GM19452 (cell line): ENCODE measurements around the gene CANT1.
"Not testable (repeated sequence)": the region's sequence is repeated elsewhere in the genome, so short reads cannot be mapped to it uniquely, and the experiment has no call there.

Source experiments
- ATAC-seq: cut with Tn5 transposase; IDR thresholded peaks from one replicate; pipeline ENCODE4 v1.9.1; 2021; ENCODE audit not compliant: unreplicated experiment

The CANT1 gene

DNA sequence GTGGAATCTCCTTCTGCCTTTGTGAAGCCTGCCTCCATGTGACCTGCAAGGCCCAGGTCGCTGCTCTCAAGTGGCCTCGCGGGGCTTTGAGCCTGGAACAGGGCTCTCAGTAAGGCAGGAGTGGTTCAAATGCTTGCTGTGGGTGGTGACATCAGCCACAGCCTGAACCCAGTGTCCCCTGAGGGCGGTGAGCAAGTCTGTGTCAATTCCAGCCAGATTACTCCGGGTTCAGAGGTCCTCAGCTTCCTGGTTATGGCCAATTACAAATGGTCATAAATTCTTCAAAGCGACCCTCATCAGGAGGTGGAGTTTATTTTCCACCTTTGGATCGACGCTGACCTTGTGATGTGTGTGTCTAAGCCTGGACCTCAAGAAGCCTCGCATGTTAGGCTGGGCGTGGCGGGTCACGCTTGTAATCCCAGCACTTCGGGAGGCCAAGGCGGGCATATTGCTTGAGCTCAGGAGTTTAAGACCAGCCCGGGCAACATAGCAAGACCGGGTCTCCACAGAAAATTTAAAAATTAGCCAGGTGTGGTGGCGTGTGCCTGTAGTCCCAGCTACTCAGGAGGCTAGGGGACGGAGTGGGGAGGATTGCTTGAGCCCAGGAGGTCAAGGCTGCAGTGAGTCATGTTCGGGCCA, 47.1 kb downstream of the CANT1 start:
- ATAC-seq = no peak

DNA sequence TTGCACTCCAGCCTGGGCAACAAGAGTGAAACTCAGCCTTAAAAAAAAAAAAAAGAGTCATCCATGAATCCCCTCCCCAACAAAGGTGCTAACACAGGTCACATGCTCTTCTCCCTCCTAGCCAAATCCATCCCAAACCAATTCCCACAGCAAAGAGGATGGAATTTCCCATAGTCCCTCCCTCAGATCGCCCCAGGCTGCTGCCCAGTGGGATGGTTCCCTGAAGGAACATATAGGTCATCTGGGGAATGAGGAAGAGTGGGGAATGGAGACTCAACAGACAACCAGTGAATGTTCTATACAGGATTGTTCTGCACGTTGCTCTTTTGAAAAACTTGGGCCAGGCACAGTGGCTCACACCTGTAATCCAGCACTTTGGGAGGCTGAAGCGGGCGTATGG, 48.0 kb downstream of the CANT1 start:
- ATAC-seq = no peak

DNA sequence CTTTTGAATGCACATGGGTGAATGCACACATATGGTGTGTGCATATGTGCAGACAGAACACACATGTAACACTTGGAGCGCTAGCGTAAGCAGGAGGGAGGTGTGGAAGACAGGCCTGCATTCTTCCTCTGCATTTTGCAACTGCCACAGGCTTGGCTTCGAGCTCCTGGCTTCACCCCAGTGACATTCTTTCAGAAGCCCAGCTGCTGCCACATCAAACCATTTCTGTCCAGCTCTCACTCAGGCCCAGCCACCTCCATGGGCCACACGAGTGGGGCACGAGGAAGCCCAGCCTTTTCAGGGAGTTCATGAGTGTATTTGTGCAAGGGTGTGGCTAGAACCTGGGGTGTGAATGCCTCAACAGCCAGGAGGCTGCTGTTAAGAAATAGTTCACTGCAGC, 48.6 kb downstream of the CANT1 start:
- no peak for ATAC-seq

DNA sequence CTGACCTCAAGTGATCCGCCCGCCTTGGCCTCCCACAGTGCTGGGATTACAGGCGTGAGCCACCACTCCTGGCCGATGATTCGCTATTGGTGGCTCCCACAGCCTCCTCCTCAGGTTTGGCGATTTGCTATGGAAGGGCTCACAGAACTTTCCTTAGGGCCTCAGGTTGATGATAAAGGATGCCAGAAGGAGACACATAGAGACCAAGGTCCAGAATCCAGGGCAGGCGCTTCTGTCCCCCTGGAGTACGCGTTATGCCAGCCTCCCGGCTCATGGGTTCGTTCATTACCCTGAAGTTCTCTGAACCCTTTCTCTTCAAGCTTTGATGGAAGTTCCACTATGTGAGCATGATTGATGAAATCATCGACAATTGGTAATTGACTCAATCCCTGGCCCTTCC, 49.8 kb downstream of the CANT1 start:
- ATAC-seq = no peak

DNA sequence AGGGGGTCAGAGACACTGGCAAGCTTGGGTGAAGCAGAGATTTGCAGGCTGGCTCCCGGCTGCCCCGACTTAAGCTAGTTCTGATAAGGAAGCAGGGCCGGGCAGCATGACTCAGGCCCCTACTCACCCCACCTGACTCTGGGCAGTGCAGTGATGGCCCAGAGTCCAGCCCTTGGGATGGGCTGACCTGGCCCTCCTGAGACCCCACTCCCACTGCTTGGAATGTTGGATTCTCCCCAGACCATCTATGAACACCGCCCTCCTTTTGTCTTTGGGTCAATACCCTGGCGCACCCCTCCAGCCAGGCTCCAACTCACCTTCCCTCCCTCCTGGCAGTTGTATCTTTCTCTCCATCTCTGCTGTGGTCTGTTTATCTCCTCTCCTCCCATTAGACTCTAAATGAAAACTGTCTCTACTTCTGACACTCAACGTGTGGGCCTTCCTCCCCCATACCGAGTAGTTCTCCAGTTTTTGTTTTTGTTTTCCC, 50.9 kb downstream of the CANT1 start:
- ATAC-seq = no peak

DNA sequence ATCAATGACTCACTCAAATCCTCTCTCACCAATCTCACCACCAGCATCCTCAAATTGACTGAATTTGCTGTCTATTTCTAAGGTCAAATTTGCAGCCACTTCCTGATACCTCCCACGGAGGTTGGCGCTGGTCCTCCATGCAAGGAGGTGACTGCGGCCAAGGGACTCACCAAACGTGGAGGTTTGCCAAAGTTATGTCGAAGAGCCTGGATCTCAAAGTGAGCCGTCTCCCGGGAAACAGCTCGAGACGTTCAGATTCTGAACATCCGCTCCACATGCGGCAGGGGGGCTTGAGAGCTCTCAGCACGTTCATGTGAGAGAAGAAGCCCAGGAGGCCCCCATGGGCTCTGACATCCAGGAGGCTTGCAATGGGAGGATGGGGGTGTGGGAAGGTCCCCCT, 52.4 kb downstream of the CANT1 start:
- ATAC-seq = no peak

DNA sequence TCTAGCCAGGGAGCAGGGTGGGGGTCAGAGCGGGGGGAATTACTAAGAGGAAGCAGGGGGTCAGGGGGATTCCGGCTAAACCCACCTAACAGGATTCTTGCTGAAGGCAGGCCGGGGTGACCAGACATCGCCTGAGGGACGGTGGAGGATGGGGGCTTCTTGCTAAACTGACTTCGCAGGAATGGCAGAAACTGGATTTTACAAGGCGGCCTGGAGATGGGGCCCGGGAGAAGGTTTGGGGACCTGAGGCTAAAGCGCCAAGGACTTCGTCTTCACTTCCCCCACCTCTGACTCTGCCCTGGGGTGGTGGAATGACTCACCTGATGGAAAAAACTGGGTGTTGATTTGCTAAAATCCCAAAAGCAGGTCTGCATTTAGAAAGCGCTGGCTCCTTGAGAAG, 53.3 kb downstream of the CANT1 start:
- ATAC-seq = no peak

DNA sequence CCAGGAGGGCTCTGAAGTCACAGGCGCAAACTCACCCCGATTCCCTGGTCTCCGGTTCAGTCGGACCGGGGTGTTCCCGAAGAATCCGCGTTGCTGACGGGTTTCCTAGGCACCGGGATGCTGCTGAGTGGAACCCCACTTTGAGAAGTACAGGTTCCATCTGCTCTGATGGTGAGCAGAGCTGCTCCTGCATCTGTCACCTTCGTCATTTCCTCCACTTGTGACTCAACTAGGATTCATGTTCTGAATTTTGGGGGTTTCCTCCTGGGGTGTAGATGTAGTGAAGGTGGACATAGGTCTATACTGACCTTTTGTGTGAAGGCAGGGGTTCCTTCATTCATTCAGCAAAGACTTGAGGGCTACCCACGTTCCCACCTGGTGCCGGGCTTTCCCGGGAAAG, 54.9 kb downstream of the CANT1 start:
- no peak for ATAC-seq

DNA sequence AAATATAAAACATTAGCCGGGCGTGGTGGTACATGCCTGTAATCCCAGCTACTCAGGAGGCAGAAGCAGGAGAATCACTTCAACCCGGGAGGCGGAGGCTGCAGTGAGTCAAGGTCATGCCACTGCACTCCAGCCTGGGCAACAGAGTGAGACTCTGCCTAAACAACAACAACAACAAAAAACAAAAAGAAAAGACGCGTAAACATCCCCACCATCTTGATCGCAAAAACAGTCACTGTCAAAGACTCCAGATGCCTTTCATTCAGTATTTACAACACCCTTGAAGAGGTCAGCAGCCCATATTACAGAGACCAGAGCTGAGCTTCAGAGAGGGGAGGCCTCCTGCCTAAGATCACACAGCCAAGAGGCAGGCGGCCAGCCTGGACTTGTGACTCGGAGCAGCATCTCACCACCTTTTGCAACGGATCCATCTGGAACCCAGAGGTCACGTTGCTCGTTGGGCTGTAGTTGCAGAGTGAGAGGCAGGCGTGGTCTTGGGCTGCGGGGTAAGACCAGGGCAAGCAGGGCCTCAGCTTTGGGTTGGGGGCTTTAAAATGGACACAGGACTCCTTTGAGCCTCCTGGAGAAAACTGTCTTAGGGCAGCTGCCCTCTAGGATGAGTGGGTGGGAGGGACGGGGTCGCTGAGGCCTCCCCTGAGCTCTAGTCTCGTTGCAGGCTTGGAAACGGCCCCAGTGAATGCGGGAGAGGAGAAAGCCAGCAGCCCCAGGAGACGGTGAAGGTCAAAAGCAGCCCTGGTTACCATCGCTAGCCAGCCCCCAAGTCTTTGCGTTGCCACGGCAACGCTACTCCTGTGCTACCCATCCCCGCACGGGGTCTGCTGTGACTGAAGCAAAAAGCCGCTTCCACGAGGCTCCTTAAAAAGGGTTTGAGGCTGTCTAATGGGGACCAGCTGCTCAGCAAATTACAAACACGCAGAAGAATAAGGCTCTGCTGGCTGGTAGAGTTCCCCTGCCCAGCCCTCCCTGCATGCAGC, 55.9 kb downstream of the CANT1 start:
- no peak for ATAC-seq

DNA sequence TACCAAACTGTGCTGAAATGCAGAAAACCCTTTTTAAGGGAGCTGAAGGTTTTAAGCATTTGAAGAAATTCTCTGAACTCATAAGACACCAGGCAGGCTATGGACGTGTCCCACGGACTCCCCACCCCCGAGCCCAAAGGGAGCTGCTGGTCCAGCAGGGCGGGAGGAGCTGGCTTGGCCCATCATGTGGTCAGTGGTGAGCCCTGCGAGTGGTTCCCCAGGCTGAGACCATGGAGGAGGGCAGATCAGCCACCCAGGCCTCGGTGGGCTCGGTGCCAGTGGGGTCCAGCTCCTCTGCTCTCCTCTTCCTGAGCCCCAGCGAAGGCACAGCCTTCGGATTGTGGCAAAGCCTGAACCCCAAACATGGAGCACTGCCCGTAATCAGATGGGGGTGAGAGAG, 56.9 kb downstream of the CANT1 start:
- no peak for ATAC-seq

DNA sequence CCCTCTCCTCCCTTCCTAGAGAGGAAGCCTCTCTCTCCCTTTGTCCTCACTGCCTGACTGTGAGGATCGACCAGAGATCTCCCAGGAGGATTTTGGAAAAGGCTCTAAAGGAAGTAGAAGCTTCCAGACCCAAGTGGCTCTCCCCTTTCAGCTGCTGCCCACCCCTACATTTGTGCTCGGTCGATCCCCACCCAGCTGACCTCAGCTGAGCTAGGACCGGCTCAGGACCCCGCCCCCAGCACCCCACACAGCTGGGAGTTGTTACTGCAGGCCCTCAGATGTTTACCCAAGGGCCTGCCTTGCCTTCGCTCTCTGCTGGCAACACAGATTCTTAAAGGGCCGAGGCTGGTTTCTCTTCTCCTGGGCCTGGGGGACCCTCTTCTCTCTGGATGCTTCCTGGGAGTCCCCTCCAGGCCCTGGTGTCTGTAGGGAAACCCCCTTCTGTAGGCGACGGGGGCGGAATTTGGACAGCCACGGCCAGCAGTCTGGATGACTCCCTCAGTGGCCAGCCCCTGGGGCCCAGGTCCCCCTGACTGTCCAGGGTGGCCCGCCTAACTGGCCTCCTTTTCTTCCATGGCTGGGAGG, 57.5 kb downstream of the CANT1 start:
- no peak for ATAC-seq

DNA sequence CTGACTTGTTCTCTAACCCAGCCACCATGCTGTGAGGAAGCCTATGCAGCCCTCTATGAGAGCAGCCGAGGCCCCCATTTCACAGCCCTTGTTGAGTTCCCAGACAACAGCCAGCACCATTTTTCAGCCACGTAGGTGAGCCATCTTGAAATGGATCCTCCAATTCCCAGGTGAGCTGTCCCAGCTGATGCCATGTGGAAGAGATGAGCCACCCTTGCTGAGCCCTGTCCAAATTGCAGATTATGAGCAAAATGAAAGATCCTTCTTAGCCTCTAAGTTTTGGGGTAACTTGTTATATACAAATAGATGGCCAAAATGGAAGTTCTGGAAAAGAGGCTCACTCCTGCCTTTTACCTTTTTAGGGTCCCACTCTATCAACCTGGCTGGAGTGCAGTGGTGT, 58.7 kb downstream of the CANT1 start:
- no peak for ATAC-seq

DNA sequence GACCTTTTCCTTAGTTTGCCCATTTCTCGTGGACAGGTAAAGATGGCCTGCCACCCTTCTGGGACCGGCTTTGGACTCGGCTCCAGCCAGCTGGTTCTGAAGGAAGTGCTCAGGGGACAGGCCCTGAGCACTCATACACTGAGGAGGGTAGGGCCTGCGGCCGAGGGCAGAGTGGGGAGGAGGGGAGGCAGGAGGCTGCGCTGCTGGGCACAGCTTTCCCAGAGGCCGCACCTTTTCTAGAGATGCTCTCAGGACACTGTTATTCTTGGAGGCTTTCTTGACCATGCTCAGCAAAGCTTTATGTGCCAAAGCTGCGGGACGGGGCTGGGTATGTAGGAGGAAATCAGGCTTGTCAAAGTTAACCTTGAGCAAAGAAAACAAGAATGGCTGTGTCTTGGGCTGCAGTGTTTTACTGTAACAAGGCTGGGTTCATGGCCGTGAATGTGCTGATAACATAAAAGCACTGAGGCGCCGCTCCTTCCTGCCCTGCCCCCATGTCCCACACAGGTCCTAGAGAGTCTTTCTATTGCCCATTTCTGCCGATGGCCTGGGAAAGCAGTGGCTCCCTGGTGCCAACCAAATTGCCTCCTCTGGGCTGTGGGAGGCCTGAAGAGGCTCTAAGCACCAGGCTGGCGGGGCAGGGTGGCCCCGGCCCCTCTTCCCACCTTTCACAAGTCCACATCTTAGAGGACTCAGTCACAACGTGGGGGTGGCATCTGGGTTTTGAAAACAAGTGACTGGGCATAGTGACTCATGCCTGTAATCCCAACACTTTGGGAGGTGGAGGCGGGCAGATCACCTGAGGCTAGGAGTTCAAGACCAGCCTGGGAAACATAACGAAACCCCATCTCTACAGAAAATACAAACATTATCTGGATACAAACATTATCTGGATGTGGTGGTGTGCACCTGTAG, 62.1 kb downstream of the CANT1 start:
- no peak for ATAC-seq

DNA sequence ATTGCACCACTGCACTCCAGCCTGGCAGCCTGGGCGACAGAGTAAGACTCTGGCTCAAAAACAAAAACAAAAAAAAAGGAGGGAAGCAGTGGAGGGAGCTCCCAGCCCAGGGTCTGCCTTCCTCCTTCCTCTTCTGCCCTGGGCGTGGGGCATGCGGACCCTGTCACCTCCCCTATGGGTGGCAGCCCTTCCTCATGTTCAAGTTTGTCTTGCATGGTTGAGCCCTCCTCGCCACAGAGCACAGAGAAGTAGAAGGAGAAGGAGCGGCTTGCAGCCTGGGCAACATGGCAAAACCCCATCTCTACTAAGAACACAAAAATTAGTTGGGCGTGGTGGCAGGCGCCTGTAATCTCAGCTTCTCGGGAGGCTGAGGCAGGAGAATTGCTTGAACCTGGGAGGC, 62.9 kb downstream of the CANT1 start:
- no peak for ATAC-seq

DNA sequence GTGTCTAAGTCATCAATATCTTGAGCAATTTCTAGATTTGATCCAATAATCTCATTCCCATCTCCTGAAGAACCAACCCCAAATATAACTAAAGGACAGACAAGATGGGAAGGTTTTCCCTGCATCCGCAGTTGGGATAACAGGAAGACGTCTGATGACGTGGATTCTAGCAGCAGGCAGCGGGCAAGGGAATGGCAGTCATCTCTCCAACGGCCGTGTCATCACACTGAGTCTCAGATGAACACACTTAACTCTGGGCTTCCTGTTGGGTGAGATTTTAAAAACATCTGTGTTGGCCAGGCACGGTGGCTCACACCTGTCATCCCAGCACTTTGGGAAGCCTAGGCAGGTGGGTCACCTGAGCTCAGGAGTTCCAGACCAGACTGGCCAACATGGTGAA, 63.4 kb downstream of the CANT1 start:
- no peak for ATAC-seq

DNA sequence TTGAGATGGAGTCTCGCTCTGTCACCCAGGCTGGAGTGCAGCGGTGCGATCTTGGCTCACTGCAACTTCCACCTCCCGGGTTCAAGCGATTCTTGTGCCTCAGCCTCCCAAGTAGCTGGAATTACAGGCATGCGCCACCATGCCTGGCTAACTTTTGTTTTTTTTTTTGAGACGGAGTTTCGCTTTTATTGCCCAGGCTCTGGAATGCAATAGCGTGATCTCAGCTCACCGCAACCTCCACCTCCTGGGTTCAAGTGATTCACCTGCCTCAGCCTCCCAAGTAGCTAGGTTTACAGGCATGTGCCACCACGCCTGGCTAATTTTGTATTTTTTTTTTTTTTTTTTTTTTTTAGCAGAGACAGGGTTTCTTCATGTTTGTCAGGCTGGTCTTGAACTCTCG, 64.1 kb downstream of the CANT1 start:
- not testable (repeated sequence) for ATAC-seq

DNA sequence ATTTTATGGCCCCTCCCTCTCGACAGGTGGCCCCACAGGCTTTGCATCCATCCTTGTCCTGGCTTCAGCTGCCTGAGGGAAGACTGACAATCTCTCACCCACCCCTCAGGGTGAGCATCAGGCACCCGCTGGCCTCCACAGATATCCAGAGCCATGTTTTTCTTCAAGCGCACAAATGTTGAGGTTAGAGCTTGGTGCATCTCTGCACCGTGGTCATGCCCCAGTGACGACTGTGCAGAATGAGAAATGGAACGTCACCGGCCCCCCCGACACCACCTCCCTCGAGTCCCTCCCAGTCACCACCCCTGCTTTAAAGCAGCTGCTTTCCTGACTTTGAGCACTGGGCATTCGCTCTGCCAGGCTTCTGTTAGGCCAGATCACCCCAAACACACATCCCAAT, 64.6 kb downstream of the CANT1 start:
- ATAC-seq = no peak

DNA sequence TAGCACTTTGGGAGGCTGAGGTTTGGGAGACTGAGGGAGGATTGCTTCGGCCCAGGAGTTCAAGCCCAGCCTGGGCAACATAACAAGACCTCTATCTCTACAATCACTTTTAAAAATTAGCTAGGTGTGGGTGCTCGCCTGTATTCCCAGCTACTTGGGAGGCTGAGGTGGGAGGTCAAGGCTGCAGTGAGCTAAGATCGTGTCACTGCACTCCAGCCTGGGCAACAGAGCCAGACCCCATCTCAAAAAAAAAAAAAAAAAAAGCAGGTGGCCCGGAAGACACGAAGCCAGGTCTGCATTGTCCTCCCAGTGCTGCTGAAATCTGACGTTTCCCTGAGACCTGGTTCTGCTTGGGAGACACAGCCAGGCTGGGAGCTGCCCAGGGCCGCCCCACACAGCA, 65.5 kb downstream of the CANT1 start:
- no peak for ATAC-seq
